Occipital lobe (tissue), 2 donors: ENCODE data around the gene GATD1. TPM values are rescaled to one million over a fixed set of nuclear protein-coding genes. Genes with fewer than 3 reads are reported as not detected.

Experiments
- DNase-seq: peaks from one replicate; lab custom pipeline; 2025; lab: John Stamatoyannopoulos, UW
- total RNA-seq: library from RNA; depleted of rRNA; stranded (reverse); fragments of >200 nt; gene quantifications from one replicate; pipeline ENCODE4 v1.2.3, GENCODE V29; 2014

Gene GATD1
- total RNA-seq, 1 donor from 2014 or later, result 22.3 TPM

DNA sequence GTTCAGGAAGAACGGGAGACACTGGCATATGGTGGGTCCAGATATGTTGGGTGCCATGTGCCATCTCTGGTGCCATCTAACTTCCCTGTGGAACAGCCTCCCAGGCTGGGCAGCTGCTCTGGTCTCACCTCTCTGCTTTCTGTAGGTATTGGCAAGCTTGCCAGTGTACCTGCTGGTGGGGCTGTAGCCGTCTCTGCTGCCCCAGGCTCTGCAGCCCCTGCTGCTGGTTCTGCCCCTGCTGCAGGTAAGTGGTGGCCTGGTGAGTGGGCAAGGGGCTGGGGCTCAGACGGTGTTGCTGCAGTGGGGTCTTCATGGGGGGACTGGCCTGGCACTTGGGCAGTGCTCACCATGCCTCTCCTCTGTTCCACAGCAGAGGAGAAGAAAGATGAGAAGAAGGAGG lies 35.1 kb upstream of the GATD1 start:
- no peak for DNase-seq

DNA sequence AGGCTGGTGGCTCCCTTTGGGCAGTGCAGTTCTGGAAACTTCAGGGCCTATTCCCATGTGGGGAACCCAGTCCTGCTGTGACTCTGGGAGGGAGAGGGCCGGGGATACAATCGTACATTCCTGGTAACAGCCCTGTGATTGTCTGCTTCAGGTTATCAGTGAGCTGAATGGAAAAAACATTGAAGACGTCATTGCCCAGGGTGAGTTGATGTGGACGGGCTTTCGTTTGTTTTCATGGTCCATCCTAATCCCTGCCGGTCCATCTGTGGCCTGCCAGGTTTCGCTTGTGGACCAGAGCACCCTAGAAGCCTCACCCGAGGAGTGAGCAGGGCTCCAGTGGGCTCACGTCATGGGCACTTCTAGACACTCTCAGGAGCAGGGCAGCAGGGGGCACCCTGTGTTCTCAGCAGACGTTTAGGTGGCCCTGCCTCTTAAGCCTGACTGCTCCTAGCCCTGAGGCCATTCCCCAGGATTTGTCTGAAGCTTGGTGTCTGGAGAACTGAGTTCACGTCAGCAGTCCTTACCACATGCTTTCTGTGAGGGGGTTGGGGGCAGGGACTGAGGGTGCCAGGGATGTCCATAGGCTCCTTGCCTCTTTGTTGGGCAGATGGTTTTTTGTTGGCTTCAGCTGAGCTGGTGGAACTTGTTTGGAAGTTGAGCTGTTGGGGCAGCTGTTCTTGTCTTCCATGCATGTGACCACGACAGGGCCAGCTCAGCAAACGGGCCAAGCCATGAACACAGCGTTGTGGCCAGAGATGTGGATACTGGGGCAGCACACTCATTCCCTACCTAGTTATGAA lies 34.4 kb upstream of the GATD1 start:
- no peak for DNase-seq

GRCh38 chr11:810040-810567 lies 32.8 kb upstream of the GATD1 start:
- no peak for DNase-seq

DNA sequence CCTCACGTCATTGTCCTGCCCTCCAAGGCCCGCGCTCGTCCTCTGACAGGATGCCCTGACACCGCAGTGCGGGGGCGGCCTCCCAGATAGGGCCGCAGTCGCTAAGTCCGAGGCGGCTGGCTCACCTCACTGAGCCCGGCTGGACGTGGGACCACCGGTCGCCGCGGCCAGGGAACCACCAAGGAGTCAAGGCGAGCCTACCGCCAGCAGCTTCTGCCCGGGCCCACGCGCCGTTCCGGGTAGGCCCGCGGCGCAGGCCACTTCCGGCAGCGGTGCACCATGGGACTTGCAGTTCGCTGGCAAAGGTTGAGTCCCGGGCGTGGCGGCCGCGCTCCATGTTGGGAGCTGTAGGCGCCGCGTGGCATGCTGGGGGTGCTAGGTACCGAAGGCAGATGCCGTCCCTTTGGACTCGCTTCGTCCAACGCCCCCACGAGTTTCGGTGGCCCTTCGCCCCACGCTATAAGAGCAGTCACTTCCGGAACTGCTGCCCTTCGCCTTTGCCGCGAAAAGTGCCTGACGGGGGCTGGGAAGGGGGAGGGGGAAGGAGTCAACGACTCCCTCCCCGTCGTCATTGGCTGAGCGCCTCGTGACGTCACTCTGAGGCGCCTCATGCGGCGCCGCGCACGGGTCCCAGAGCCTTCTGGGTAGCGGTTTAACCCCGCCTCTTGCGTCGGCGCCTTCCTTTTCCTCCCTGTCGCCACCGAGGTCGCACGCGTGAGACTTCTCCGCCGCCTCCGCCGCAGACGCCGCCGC lies 32.2 kb upstream of the GATD1 start, which contains the start of gene RPLP2:
TSS of gene RPLP2 (plus strand) at position 681 of the 753 bp plus-strand sequence. CDS start 268 bp downstream, outside the sequence.
- peak; percentile 97 for DNase-seq

- DNase-seq, result no peak
Measured at GRCh38 chr11:808427-809286, 31.4 kb upstream of the GATD1 start.

DNA sequence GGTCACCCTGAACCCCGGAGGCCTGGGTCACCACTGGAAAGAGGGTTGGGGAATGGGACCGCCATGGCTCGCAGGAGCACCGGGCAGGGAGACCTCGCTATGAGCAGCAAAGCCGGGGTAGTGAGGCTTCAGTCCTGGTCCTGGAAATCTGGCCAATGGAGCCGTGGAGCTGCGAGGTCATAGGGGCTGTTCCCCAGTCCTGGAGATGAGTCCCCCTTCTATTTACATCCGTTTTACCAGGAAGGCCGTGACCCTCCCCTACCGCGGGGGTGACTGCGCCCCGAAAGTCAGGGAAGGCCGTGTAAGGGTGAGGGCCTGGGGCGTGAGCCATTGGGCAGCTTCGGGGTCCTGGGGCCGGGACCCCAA lies 27.3 kb upstream of the GATD1 start:
- DNase-seq, result no peak

- DNase-seq, result no peak
Measured at GRCh38 chr11:803770-804598, 26.7 kb upstream of the GATD1 start.

DNA sequence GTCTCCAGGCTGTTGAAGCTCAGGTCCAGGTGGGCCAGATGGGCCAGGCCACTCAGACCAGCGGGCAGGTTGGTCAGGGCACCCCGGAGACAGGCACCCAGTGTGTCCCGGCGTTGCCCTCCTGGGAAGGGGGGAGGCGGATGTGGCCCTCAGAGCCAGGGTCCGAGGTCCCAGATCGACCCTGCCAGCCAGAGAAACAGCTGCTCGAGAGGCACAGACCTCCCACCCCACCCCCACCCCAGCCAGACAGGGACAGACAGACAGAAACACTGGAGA lies 26.1 kb upstream of the GATD1 start:
- no peak for DNase-seq

GRCh38 chr11:802693-803466 lies 25.6 kb upstream of the GATD1 start:
- no peak for DNase-seq

- DNase-seq, result no peak
Measured at GRCh38 chr11:802018-802617, 24.8 kb upstream of the GATD1 start.

DNA sequence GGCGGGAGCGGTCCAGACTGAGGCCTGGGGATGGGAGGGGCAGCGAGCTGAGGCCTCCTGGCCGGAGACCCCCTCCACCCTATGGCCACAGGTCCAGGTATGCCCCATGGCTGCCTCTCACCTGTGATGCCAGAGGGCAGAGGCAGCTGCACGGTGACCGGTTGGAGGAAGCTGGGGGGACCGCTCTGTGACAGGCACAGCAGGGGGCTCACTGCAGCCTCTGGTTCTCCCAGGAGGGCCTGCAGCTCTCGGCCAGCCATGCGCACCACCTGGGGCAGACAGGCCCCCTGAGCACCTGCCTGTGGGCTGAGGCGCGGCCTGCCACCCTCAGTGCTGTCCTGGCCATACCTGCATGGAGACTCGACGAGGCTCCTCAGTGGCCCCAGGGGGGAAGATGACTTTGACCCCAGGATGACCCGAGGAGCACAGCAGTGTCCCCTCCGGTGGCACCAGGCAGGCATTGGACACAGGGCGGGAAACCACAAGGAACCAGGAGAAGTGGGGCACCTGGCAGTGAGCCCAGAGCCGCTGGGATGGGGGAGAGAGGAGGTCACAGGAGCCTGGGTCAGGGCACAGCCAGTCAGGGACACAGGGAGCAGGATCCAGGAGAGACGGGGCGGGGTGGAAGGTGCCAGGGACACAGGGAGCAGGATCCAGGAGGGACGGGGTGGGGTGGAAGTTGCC lies 24.0 kb upstream of the GATD1 start:
- no peak for DNase-seq

GRCh38 chr11:800473-800872 lies 23.2 kb upstream of the GATD1 start:
- DNase-seq, result no peak

DNA sequence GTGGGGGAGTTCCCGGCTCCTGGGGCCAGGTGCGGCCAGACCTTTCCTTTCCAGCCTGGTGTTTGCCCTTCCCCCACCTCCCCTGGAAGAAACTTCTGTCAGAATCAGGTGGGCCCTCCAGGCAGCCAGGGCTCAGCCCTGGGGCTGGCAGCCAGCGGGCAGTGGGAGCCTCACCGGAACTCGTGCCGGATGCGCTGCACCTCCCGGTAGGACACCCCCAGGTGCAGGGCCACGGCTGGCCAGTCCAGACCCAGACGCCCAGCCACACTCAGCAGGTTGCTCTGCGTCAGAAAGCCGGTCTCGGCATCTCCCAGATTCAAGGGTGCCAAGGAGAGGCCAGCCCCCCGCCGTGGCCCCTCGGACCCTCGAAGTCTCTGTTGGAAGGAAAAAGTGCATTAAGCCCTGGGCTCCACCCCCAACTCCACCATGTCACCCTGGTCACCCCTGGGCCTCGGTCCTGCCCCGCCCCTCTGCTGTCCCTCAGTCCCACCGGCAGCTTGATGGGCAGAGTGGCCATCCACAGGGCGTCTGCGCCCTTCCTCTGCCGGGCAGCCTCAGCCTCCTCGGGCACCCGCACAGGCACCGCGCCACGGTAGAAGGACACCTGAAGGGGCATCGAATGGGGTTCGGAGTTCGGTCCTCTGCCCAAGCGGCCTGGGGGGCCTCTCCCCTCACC lies 22.5 kb upstream of the GATD1 start:
- DNase-seq, result no peak

GRCh38 chr11:798093-798713 lies 20.9 kb upstream of the GATD1 start, which contains the start of gene SLC25A22:
TSS of gene SLC25A22 (minus strand) at chr11:798281. CDS start at chr11:795006, 3,275 bp downstream.
- peak; percentile 73 for DNase-seq

- peak; percentile 73 for DNase-seq
Measured at GRCh38 chr11:797296-798092, 20.2 kb upstream of the GATD1 start.

GRCh38 chr11:796565-797295 lies 19.4 kb upstream of the GATD1 start:
- no peak for DNase-seq
